CD14-positive monocyte (primary cell): ENCODE data around the gene GREB1. TPM values are rescaled to one million over a fixed set of nuclear protein-coding genes. Genes with fewer than 3 reads are reported as not detected.

Source experiments
- DNase-seq, 3 donors: peaks; one replicate each; pipeline ENCODE4 v3.0.0-alpha.2; 2011 to 2022
- H2AFZ ChIP-seq: 2 replicates; pipeline ENCODE4 v1.6.0; 2012; ENCODE audit warnings: mild to moderate bottlenecking, low read depth, low read length, inconsistent platforms; ENCODE audit not compliant: insufficient read depth, poor library complexity, severe bottlenecking
- H3K27ac ChIP-seq, 2 donors: 1 replicate in 1 of 2; 2 replicates in 1 of 2; pipeline ENCODE4 v1.5.1; 2012 to 2013; ENCODE audit warnings: low read length in 2 of 2, control low read depth in 1 of 2, inconsistent platforms in 1 of 2, low read depth in 1 of 2, mild to moderate bottlenecking in 1 of 2
- H3K27me3 ChIP-seq, 2 donors: one replicate each; pipeline versions ENCODE4 v1.6.0 to v1.6.1; 2011 to 2013; ENCODE audit warnings: low read length in 2 of 2; ENCODE audit not compliant: control insufficient read depth in 2 of 2, insufficient read depth in 2 of 2
- H3K36me3 ChIP-seq, 2 donors: replicated peaks in 1 of 2; 1 replicate in 1 of 2; 2 replicates in 1 of 2; pipeline versions ENCODE4 v1.5.1 to v1.6.1; 2012 to 2013; ENCODE audit warnings: low read length in 2 of 2, control low read depth in 1 of 2, inconsistent platforms in 1 of 2, mild to moderate bottlenecking in 1 of 2; ENCODE audit not compliant: insufficient read depth in 2 of 2, control insufficient read depth in 1 of 2
- H3K4me1 ChIP-seq, 2 donors: 1 replicate in 1 of 2; 2 replicates in 1 of 2; pipeline versions ENCODE4 v1.5.1 to v1.6.1; 2012 to 2013; ENCODE audit warnings: low read length in 2 of 2, control low read depth in 1 of 2, inconsistent platforms in 1 of 2, mild to moderate bottlenecking in 1 of 2, moderate library complexity in 1 of 2; ENCODE audit not compliant: insufficient read depth in 2 of 2, control insufficient read depth in 1 of 2
- H3K4me2 ChIP-seq: replicated peaks from 2 replicates; pipeline ENCODE3; 2012; ENCODE audit warnings: low read length, moderate library complexity, mild to moderate bottlenecking; ENCODE audit not compliant: poor library complexity, severe bottlenecking; ENCODE audit errors: extremely low read depth
- H3K4me3 ChIP-seq, 3 experiments: fragments of 200-600 bp in 1 of 3; sonication (generic) in 1 of 3; replicated peaks in 1 of 3; 1 replicate in 2 of 3; 2 replicates in 1 of 3; pipeline ENCODE4 v1.5.1; 2011 to 2013; ENCODE audit warnings: low read length in 3 of 3, mild to moderate bottlenecking in 3 of 3, control low read depth in 2 of 3, low read depth in 2 of 3, inconsistent platforms in 1 of 3, moderate library complexity in 1 of 3
- H3K79me2 ChIP-seq: 2 replicates; pipeline ENCODE4 v1.6.0; 2012; ENCODE audit warnings: mild to moderate bottlenecking, control low read depth, inconsistent platforms, low read length, moderate library complexity; ENCODE audit not compliant: insufficient read depth
- H3K9ac ChIP-seq: 2 replicates; pipeline ENCODE4 v1.6.0; 2017; ENCODE audit warnings: low read length, mild to moderate bottlenecking; ENCODE audit not compliant: insufficient read depth, poor library complexity, severe bottlenecking
- H3K9me3 ChIP-seq, 2 donors: replicated peaks in 1 of 2; 1 replicate in 1 of 2; 2 replicates in 1 of 2; pipeline versions ENCODE4 v1.5.1 to v1.6.1; 2012 to 2013; ENCODE audit warnings: low read length in 2 of 2, control low read depth in 1 of 2; ENCODE audit not compliant: control insufficient read depth in 1 of 2, insufficient read depth in 1 of 2
- H4K20me1 ChIP-seq: 2 replicates; pipeline ENCODE4 v1.6.0; 2012; ENCODE audit warnings: mild to moderate bottlenecking, low read length, control low read depth, moderate library complexity; ENCODE audit not compliant: insufficient read depth
- H3K27ac Mint-ChIP-seq, 7 donors: one replicate each; pipeline ENCODE4 v1.8.0; 2020; ENCODE audit warnings: mild to moderate bottlenecking in 7 of 7, mixed read lengths in 7 of 7, moderate library complexity in 6 of 7, inconsistent platforms in 2 of 7
- H3K27me3 Mint-ChIP-seq, 3 donors: one replicate each; pipeline ENCODE4 v1.8.0; 2021 to 2022; ENCODE audit warnings: low read depth in 3 of 3, mild to moderate bottlenecking in 3 of 3, mixed read lengths in 3 of 3, moderate library complexity in 3 of 3, inconsistent platforms in 1 of 3
- H3K36me3 Mint-ChIP-seq, 2 donors: one replicate each; pipeline ENCODE4 v1.8.0; 2020; ENCODE audit warnings: mixed read lengths in 2 of 2, inconsistent platforms in 1 of 2, mild to moderate bottlenecking in 1 of 2
- H3K4me1 Mint-ChIP-seq: one replicate; pipeline ENCODE4 v1.8.0; 2020; ENCODE audit warnings: mild to moderate bottlenecking, mixed read lengths
- H3K4me3 Mint-ChIP-seq, 2 donors: one replicate each; pipeline ENCODE4 v1.8.0; 2020; ENCODE audit warnings: mild to moderate bottlenecking in 2 of 2, mixed read lengths in 2 of 2, moderate library complexity in 1 of 2
- H3K9me3 Mint-ChIP-seq, 7 donors: one replicate each; pipeline ENCODE4 v1.8.0; 2020 to 2022; ENCODE audit warnings: mixed read lengths in 7 of 7, mild to moderate bottlenecking in 6 of 7, moderate library complexity in 6 of 7, inconsistent platforms in 2 of 7
- WGBS: methylation state at CpG from one replicate; pipeline ENCODE4 v1.1.5; 2013; ENCODE audit warnings: missing lambda C conversion rate; ENCODE audit not compliant: insufficient coverage; 5-methylcytosine and 5-hydroxymethylcytosine counted together
- intact Hi-C, 2 donors: fragments of 100-400 bp; cut with micrococcal nuclease; formaldehyde crosslinking; loops; one replicate each; pipeline versions ENCODE4 v1.15.0 to v1.15.1; 2023
- polyA plus RNA-seq, 3 donors: library from polyadenylated mRNA; depleted of rRNA in 1 of 3; unstranded in 2 of 3; stranded (reverse) in 1 of 3; fragments of 300-500 nt in 2 of 3; fragments of >200 nt in 1 of 3; fragmentation: Illumina TruSeq in 2 of 3; gene quantifications; 1 replicate in 2 of 3; 2 replicates in 1 of 3; pipeline ENCODE4 v1.2.3, GENCODE V29; 2012 to 2021
- TF ChIP-seq, protein P1 (sequence below): fragments of 200-600 bp; IDR thresholded peaks from one replicate; pipeline ENCODE4 v1.8.0; 2022; ENCODE audit warnings: antibody characterized with exemption, mild to moderate bottlenecking

The GREB1 gene
- polyA plus RNA-seq, 3 donors, result not detected

DNA sequence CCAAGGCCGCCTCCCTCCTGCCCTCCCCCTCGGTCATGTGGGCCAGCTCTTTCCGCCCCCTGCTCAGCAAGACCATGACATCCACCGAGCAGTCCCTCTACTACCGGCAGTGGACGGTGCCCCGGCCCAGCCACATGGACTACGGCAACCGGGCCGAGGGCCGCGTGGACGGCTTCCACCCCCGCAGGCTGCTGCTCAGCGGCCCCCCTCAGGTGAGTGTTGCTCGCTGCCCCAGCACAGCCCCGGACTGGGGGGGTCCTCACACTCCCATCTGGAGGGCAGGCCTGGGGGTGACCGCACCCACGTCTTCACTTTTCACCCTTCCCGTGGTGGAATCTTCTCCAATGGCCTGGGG is 84.8 kb downstream of the GREB1 start:
- H3K4me1 Mint-ChIP-seq, result no peaks in the 10 kb centered on the region
- Histone ChIP-seq H3K9ac (no peak overlapping the region), H2AFZ (no peak overlapping the region), H3K79me2 (no peaks in the 10 kb centered on the region), H3K4me1 (no peaks in the 10 kb centered on the region), H3K4me2 (no peak overlapping the region), H3K9me3 (no peaks in the 10 kb centered on the region), H3K27ac (no peak overlapping the region), H3K4me3 (no peak overlapping the region), H4K20me1 (no peaks in the 10 kb centered on the region), H3K27me3 (peaks cover 0 to 2% of the 10 kb centered on the region in 2 donors), H3K36me3 (no peaks in the 10 kb centered on the region)
- H3K27me3 Mint-ChIP-seq, result peaks cover 1 to 9% (median 4%) of the 10 kb centered on the region in 3 donors
- WGBS, result 93% methylated on average over 13 of the region's 20 CpGs
- H3K27ac Mint-ChIP-seq, result no peak overlapping the region
- H3K36me3 Mint-ChIP-seq, result no peaks in the 10 kb centered on the region
- H3K4me3 Mint-ChIP-seq, result no peak overlapping the region
- no peaks in the 10 kb centered on the region for H3K9me3 Mint-ChIP-seq
- no peak for DNase-seq
- TF ChIP-seq, protein P1, sequence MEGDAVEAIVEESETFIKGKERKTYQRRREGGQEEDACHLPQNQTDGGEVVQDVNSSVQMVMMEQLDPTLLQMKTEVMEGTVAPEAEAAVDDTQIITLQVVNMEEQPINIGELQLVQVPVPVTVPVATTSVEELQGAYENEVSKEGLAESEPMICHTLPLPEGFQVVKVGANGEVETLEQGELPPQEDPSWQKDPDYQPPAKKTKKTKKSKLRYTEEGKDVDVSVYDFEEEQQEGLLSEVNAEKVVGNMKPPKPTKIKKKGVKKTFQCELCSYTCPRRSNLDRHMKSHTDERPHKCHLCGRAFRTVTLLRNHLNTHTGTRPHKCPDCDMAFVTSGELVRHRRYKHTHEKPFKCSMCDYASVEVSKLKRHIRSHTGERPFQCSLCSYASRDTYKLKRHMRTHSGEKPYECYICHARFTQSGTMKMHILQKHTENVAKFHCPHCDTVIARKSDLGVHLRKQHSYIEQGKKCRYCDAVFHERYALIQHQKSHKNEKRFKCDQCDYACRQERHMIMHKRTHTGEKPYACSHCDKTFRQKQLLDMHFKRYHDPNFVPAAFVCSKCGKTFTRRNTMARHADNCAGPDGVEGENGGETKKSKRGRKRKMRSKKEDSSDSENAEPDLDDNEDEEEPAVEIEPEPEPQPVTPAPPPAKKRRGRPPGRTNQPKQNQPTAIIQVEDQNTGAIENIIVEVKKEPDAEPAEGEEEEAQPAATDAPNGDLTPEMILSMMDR, result no peak
- intact Hi-C loops, result no loop called here

DNA sequence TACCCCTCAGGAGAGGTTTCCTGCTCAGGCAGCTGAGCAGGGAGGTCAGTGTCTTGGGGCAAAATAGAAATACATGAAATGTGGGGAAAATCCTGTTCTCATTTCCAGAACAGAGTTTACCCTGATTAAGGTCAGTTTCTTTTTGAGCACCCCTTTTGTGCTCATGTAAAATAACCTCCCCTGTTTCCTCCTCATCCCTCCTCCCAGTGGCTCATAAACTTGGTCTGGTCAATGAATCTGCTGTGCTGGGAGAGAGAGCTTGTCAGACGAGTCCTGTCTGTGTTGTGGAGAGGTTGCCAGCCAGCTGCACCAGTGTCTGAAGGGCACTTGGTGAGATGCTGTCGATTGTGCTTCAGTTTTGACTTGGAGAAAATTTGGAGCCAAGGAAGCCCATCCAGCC is 87.6 kb downstream of the GREB1 start:
- peaks cover 0 to 8% (median 3%) of the 10 kb centered on the region in 3 donors for H3K27me3 Mint-ChIP-seq
- H3K36me3 ChIP-seq, result no peaks in the 10 kb centered on the region

More for the DNA sequence above, 87.6 kb downstream of the GREB1 start:
- Histone ChIP-seq H3K27ac (no peak overlapping the region), H3K9me3 (no peaks in the 10 kb centered on the region), H3K4me2 (no peak overlapping the region), H3K4me3 (no peak overlapping the region), H3K9ac (no peak overlapping the region), H3K79me2 (no peaks in the 10 kb centered on the region), H4K20me1 (no peaks in the 10 kb centered on the region), H3K4me1 (no peaks in the 10 kb centered on the region), H3K27me3 (peaks cover 0 to 2% of the 10 kb centered on the region in 2 donors), H2AFZ (no peak overlapping the region)
- Mint-ChIP-seq H3K4me1 (no peaks in the 10 kb centered on the region), H3K27ac (no peak overlapping the region), H3K9me3 (peaks cover 0 to 5% (median 2%) of the 10 kb centered on the region in 7 donors), H3K36me3 (no peaks in the 10 kb centered on the region), H3K4me3 (no peak overlapping the region)
- 95% methylated on average over 2 of the region's 2 CpGs for WGBS
- DNase-seq, result no peak
- intact Hi-C loops, result no loop called here
- TF ChIP-seq, protein P1, result no peak
